ENCODE results near the gene PPP1CC. TPM values are rescaled to one million over a fixed set of nuclear protein-coding genes. Genes with fewer than 3 reads are reported as not detected.

The PPP1CC gene
- polyA plus RNA-seq, 1 experiment: 58.1 TPM

GRCh38 chr12:110775997-110776396, 33.3 kb upstream of the PPP1CC start:
- ChIA-PET CTCF (no interaction called here), POLR2A (no interaction called here)
- Histone ChIP-seq H3K27me3 (ENCODE audit: control insufficient read depth, insufficient read depth, low read length) (0 out of 2 replicates have a peak, but pooled peaks cover 2% of the 10 kb centered on the region), H3K4me3 (ENCODE audit: low read depth, low read length) (no peak overlapping the region), H3K36me3 (ENCODE audit: control insufficient read depth, insufficient read depth, low read length) (no peaks in the 10 kb centered on the region)
- TF ChIP-seq CTCF (IDR thresholded peaks at IDR 0.05; ENCODE audit: insufficient read depth, low read depth, low read length): no peak
- DNase-seq (ENCODE audit: low read depth): no peak

GRCh38 chr12:110774824-110775223, 32.1 kb upstream of the PPP1CC start:
- ChIA-PET CTCF (no interaction called here), POLR2A (no interaction called here)
- no peak for DNase-seq (ENCODE audit: low read depth)
- no peaks in the 10 kb centered on the region for H3K36me3 ChIP-seq (ENCODE audit: control insufficient read depth, insufficient read depth, low read length)
- TF ChIP-seq CTCF (IDR thresholded peaks at IDR 0.05; ENCODE audit: insufficient read depth, low read depth, low read length): no peak
- H3K4me3 ChIP-seq (ENCODE audit: low read depth, low read length): no peak overlapping the region
- no peaks in the 10 kb centered on the region for H3K27me3 ChIP-seq (ENCODE audit: control insufficient read depth, insufficient read depth, low read length)

- CTCF ChIA-PET: no interaction called here
- POLR2A ChIA-PET: no interaction called here
- DNase-seq (ENCODE audit: low read depth): no peak
- Histone ChIP-seq H3K27me3 (ENCODE audit: control insufficient read depth, insufficient read depth, low read length) (no peaks in the 10 kb centered on the region; the same call in 1 of the 2 replicates), H3K4me3 (ENCODE audit: low read depth, low read length) (no peak overlapping the region), H3K36me3 (ENCODE audit: control insufficient read depth, insufficient read depth, low read length) (no peaks in the 10 kb centered on the region)
- no peak for TF ChIP-seq CTCF (IDR thresholded peaks at IDR 0.05; ENCODE audit: insufficient read depth, low read depth, low read length)
Measured at GRCh38 chr12:110768960-110769359, 26.3 kb upstream of the PPP1CC start.

GRCh38 chr12:110767863-110768262, 25.2 kb upstream of the PPP1CC start:
- POLR2A ChIA-PET: no interaction called here

More at GRCh38 chr12:110767863-110768262, 25.2 kb upstream of the PPP1CC start:
- no peak for TF ChIP-seq CTCF (IDR thresholded peaks at IDR 0.05; ENCODE audit: insufficient read depth, low read depth, low read length)
- CTCF ChIA-PET: interaction anchor here (0.9 kb wide), 1 partner anchor 13 kb away, joined by 3 read pairs; no protein-coding TSS in a partner anchor
- no peaks in the 10 kb centered on the region for H3K36me3 ChIP-seq (ENCODE audit: control insufficient read depth, insufficient read depth, low read length)
- no peak overlapping the region for H3K4me3 ChIP-seq (ENCODE audit: low read depth, low read length)
- no peak for DNase-seq (ENCODE audit: low read depth)
- no peaks in the 10 kb centered on the region; the same call in 1 of the 2 replicates for H3K27me3 ChIP-seq (ENCODE audit: control insufficient read depth, insufficient read depth, low read length)

All from BJ (cell line).